Measurements from ENCODE around the gene POLD1. TPM values are rescaled to one million over a fixed set of nuclear protein-coding genes. Genes with fewer than 3 reads are reported as not detected.

The POLD1 gene
- total and polyA plus RNA-seq, 2 donors (not counting 3 experiments of a cell fraction or from before 2014, with no cell fraction given), result 40.9 to 63.9 TPM

- H3K4me2 ChIP-seq (ENCODE audit: insufficient read depth, low read length), result no peak overlapping the region
- no peak overlapping the region for H3K27ac ChIP-seq (ENCODE audit: insufficient read depth, low read depth, low read length)
- intact Hi-C loops (cut with micrococcal nuclease), result no loop called here
- H3K4me1 ChIP-seq (ENCODE audit: control insufficient read depth, extremely low read depth, insufficient read depth, low read length), result no peaks in the 10 kb centered on the region
- ChIA-PET POLR2A (no interaction called here), CTCF (interaction anchor here (0.7 to 7.4 kb wide), 6 partner anchors 13 to 109 kb away, joined by 3 to 144 read pairs (median 3); no protein-coding TSS in a partner anchor)
- no peak overlapping the region for H3K9ac ChIP-seq (replicated peaks; ENCODE audit: extremely low read depth, insufficient read depth, low read length)
- FAIRE-seq (no peak), DNase-seq (ENCODE audit: low read depth, low spot score) (no peak)
- TF ChIP-seq CTCF (IDR thresholded peaks at IDR 0.05; ENCODE audit: extremely low read depth in 1 of 2, insufficient read depth in 1 of 2, low read depth in 1 of 2, low read length in 2 of 2) (peak; percentile 27 to 29), GATA2 (IDR thresholded peaks at IDR 0.05; ENCODE audit: insufficient read depth, insufficient read length, low read depth, low read length) (no peak), MAX (IDR thresholded peaks at IDR 0.05; ENCODE audit: insufficient read depth, insufficient read length) (no peak)
- H3K36me3 ChIP-seq (ENCODE audit: control insufficient read depth in 2 of 2, extremely low read depth in 1 of 2, insufficient read depth in 2 of 2, low read length in 2 of 2), result no peaks in the 10 kb centered on the region
- no peaks in the 10 kb centered on the region for H3K27me3 ChIP-seq (ENCODE audit: control insufficient read depth in 2 of 2, insufficient read depth in 2 of 2, low read length in 2 of 2)
- H3K4me3 ChIP-seq (replicated peaks in 1 of 3; ENCODE audit: insufficient read depth in 1 of 3, low read depth in 1 of 3, low read length in 3 of 3), result no peak overlapping the region
- H3K79me2 ChIP-seq (ENCODE audit: control insufficient read depth, insufficient read depth, low read length), result no peaks in the 10 kb centered on the region
- no peak overlapping the region for H2AFZ ChIP-seq (ENCODE audit: low read depth, low read length)
- dilution Hi-C loops (cut with MboI; ENCODE audit: extremely low pct_ligation_motif_present, low sequenced_read_pairs), result no loop called here
- no peaks in the 10 kb centered on the region for H4K20me1 ChIP-seq (replicated peaks; ENCODE audit: control insufficient read depth, extremely low read depth, insufficient read depth, low read length)
- no TSS peak for BruUV-seq (replicated peaks)
- no peaks in the 10 kb centered on the region for H3K9me1 ChIP-seq (replicated peaks; ENCODE audit: control insufficient read depth, extremely low read depth, insufficient read depth, low read length)
- no peaks in the 10 kb centered on the region for H3K9me3 ChIP-seq (replicated peaks; ENCODE audit: control insufficient read depth, insufficient read depth, low read length)
Measured at GRCh38 chr19:50465986-50466705, 82.0 kb downstream of the POLD1 start.

GRCh38 chr19:50466706-50467039 is 82.5 kb downstream of the POLD1 start:
- FAIRE-seq (no peak), DNase-seq (ENCODE audit: low read depth, low spot score) (no peak)
- Histone ChIP-seq H3K4me3 (replicated peaks in 1 of 3; ENCODE audit: insufficient read depth in 1 of 3, low read depth in 1 of 3, low read length in 3 of 3) (no peak overlapping the region), H3K9me3 (replicated peaks; ENCODE audit: control insufficient read depth, insufficient read depth, low read length) (no peaks in the 10 kb centered on the region), H3K27ac (ENCODE audit: insufficient read depth, low read depth, low read length) (no peak overlapping the region), H3K79me2 (ENCODE audit: control insufficient read depth, insufficient read depth, low read length) (no peaks in the 10 kb centered on the region), H3K4me2 (ENCODE audit: insufficient read depth, low read length) (no peak overlapping the region), H3K9me1 (replicated peaks; ENCODE audit: control insufficient read depth, extremely low read depth, insufficient read depth, low read length) (no peaks in the 10 kb centered on the region), H4K20me1 (replicated peaks; ENCODE audit: control insufficient read depth, extremely low read depth, insufficient read depth, low read length) (no peaks in the 10 kb centered on the region), H3K27me3 (ENCODE audit: control insufficient read depth in 2 of 2, insufficient read depth in 2 of 2, low read length in 2 of 2) (no peaks in the 10 kb centered on the region), H3K4me1 (ENCODE audit: control insufficient read depth, extremely low read depth, insufficient read depth, low read length) (no peaks in the 10 kb centered on the region), H2AFZ (ENCODE audit: low read depth, low read length) (no peak overlapping the region), H3K9ac (replicated peaks; ENCODE audit: extremely low read depth, insufficient read depth, low read length) (no peak overlapping the region), H3K36me3 (ENCODE audit: control insufficient read depth in 2 of 2, extremely low read depth in 1 of 2, insufficient read depth in 2 of 2, low read length in 2 of 2) (no peaks in the 10 kb centered on the region)
- BruUV-seq (replicated peaks), result no TSS peak
- intact Hi-C loops (cut with micrococcal nuclease), result no loop called here
- TF ChIP-seq EZH2 (IDR thresholded peaks at IDR 0.05; ENCODE audit: borderline replicate concordance, low read depth, low read length, severe bottlenecking) (no peak), GATA2 (IDR thresholded peaks at IDR 0.05; ENCODE audit: insufficient read depth, insufficient read length, low read depth, low read length) (no peak), MYC (IDR thresholded peaks at IDR 0.05; ENCODE audit: low read depth, low read length) (no peak), MAX (IDR thresholded peaks at IDR 0.05; ENCODE audit: insufficient read depth, insufficient read length) (no peak), POLR2AphosphoS5 (IDR thresholded peaks at IDR 0.05; ENCODE audit: insufficient read depth, low read depth, low read length) (no peak), JUN (IDR thresholded peaks at IDR 0.05; ENCODE audit: borderline replicate concordance, insufficient read depth, insufficient read length, low read depth) (no peak), FOS (IDR thresholded peaks at IDR 0.05; ENCODE audit: borderline replicate concordance, insufficient read depth, low read length) (no peak), CTCF (IDR thresholded peaks at IDR 0.05; ENCODE audit: extremely low read depth in 1 of 2, insufficient read depth in 1 of 2, low read depth in 1 of 2, low read length in 2 of 2) (no peak), POLR2A (IDR thresholded peaks at IDR 0.05; ENCODE audit: low read depth, low read length) (no peak)
- ChIA-PET POLR2A (no interaction called here), CTCF (interaction anchor here (2.8 to 7.4 kb wide), 2 partner anchors 98 to 109 kb away, joined by 17 to 144 read pairs; no protein-coding TSS in a partner anchor)
- dilution Hi-C loops (cut with MboI; ENCODE audit: extremely low pct_ligation_motif_present, low sequenced_read_pairs), result no loop called here
